ENCODE data around the gene FOXA1. TPM values are rescaled to one million over a fixed set of nuclear protein-coding genes. Genes with fewer than 3 reads are reported as not detected.

FOXA1 gene
- total RNA-seq, 1 experiment from 2014 or later = 131 TPM

DNA sequence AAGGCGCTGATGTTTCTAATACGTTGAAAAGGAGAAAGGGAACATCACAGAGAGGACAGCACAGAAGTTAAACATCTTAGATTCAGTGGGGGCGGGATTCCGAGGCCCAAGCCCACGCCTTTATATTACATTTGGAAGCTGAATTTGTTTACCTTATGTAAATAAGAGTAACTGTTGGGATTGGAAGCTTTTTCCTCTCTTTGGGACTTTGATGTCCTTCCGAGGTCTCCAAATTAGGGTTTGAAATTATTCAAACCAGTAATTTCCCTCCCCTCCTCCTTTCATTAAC, 6.4 kb downstream of the FOXA1 start:
- intact Hi-C loops (cut with micrococcal nuclease; ENCODE audit: unreplicated experiment) = no loop called here
- DNase-seq = no peak
- Mint-ChIP-seq H3K27ac (ENCODE audit: unreplicated experiment) (peak overlapping the region; percentile 85), H3K27me3 (ENCODE audit: unreplicated experiment) (no peaks in the 10 kb centered on the region), H3K4me1 (ENCODE audit: low read depth, unreplicated experiment) (peaks cover 8% of the 10 kb centered on the region), H3K36me3 (ENCODE audit: insufficient read depth, unreplicated experiment) (peaks cover 96% of the 10 kb centered on the region), H3K4me3 (ENCODE audit: low read depth, unreplicated experiment) (peak overlapping the region; percentile 66), H3K9me3 (ENCODE audit: low read depth, unreplicated experiment) (no peaks in the 10 kb centered on the region)
- CTCF ChIA-PET = interaction anchor here (0.6 kb wide), 1 partner anchor 121 kb away, joined by 4 read pairs; no protein-coding TSS in a partner anchor
- no peak for TF ChIP-seq CTCF (IDR thresholded peaks at IDR 0.05; ENCODE audit: unreplicated experiment)
- BruUV-seq (replicated peaks) = no TSS peak

DNA sequence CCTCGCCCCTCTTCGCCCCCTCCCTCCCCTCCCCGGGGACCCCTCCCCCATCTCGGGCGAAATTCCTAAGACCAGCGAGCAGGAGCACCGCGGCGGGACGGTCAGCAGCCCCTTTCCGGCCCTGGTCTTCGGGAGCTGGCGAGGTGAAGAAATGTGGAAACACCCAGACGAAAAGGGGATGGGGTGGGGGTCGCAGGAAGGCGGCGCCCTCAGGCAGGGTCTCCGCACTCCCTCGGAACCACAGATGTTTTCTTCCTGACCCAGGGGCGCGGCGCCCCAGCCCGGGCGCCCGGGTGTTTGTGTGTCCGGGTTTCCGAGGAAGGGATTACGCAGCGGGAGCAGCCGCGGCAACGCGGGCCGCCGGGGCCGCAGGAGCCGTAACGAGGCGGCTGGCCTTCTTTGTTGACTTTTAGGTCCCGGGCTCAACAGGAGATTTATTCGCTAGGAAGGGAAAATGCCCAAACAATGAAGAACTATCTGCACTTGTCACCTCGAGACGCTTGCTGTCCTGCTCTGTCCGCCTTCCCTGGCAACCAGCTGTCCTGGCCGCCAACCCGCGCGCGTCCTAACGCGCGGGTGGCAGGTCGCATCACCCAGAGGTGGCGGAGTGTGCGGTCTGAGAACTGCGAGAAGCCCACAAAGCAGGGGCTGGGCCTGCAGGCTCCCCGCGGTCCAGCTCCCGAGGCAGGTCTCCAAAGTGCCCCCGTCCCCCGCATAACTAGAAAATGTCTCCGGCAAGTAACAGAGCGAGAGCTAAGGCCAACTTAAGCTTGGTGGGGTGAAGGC, 7.0 kb downstream of the FOXA1 start:
- Mint-ChIP-seq H3K27ac (ENCODE audit: unreplicated experiment) (peak overlapping the region; percentile 85), H3K27me3 (ENCODE audit: unreplicated experiment) (no peaks in the 10 kb centered on the region)
- DNase-seq = peak; percentile 58

DNA sequence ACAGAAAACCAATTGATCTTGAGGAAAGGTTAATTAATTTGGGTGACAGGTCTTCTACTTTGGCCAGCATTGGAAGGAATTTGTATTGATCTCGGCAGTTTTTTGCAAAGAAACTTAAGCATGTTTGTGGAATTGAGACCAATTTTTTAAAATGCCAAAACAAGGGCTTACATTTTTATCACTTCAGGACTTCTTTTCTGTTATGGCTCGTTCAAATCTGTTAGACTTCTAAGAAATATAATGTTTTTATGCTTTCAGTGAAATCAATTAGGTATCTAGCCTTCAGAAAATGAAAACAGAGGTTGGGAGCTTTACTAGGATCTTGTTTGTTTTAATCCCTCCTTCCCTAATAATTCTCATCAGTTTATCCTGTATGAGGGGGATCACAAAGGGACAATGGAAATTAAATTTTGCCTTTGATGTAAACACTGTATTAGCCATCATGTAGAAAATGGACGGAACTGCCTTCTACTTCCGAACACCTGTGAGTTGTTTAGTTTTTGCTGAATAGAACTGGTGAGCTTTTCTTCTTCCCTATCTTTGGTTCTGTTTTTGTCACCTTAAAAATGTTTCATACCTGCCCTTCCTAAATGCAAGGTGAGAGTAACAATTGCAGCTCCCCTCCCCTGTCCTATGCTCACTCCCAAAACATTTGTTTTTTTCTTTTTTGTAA, 7.8 kb downstream of the FOXA1 start:
- peak overlapping the region; percentile 66 for H3K4me3 Mint-ChIP-seq (ENCODE audit: low read depth, unreplicated experiment)
- H3K27me3 Mint-ChIP-seq (ENCODE audit: unreplicated experiment) = no peaks in the 10 kb centered on the region
- TF ChIP-seq CTCF (IDR thresholded peaks at IDR 0.05; ENCODE audit: unreplicated experiment) = no peak
- BruUV-seq (replicated peaks) = no TSS peak
- CTCF ChIA-PET = interaction anchor here (0.5 to 1.4 kb wide), 4 partner anchors 10 to 337 kb away, joined by 3 to 4 read pairs (median 3); no protein-coding TSS in a partner anchor
- no peak for DNase-seq
- peaks cover 8% of the 10 kb centered on the region for H3K4me1 Mint-ChIP-seq (ENCODE audit: low read depth, unreplicated experiment)
- no peaks in the 10 kb centered on the region for H3K9me3 Mint-ChIP-seq (ENCODE audit: low read depth, unreplicated experiment)
- peaks cover 90% of the 10 kb centered on the region for H3K36me3 Mint-ChIP-seq (ENCODE audit: insufficient read depth, unreplicated experiment)
- peak overlapping the region; percentile 85 for H3K27ac Mint-ChIP-seq (ENCODE audit: unreplicated experiment)
- intact Hi-C loops (cut with micrococcal nuclease; ENCODE audit: unreplicated experiment) = no loop called here

More for the DNA sequence above, 7.0 kb downstream of the FOXA1 start:
- TF ChIP-seq CTCF (IDR thresholded peaks at IDR 0.05; ENCODE audit: unreplicated experiment) = no peak
- no peaks in the 10 kb centered on the region for H3K9me3 Mint-ChIP-seq (ENCODE audit: low read depth, unreplicated experiment)
- peaks cover 96% of the 10 kb centered on the region for H3K36me3 Mint-ChIP-seq (ENCODE audit: insufficient read depth, unreplicated experiment)
- intact Hi-C loops (cut with micrococcal nuclease; ENCODE audit: unreplicated experiment) = no loop called here
- H3K4me1 Mint-ChIP-seq (ENCODE audit: low read depth, unreplicated experiment) = peaks cover 8% of the 10 kb centered on the region
- BruUV-seq (replicated peaks) = no TSS peak
- H3K4me3 Mint-ChIP-seq (ENCODE audit: low read depth, unreplicated experiment) = peak overlapping the region; percentile 66
- CTCF ChIA-PET = interaction anchor here (0.6 to 1.4 kb wide), 3 partner anchors 21 to 338 kb away, joined by 3 to 4 read pairs (median 3); no protein-coding TSS in a partner anchor

GRCh38 chr14:37586797-37587130, 8.3 kb downstream of the FOXA1 start:
- no peak overlapping the region for H3K4me3 Mint-ChIP-seq (ENCODE audit: low read depth, unreplicated experiment)
- H3K36me3 Mint-ChIP-seq (ENCODE audit: insufficient read depth, unreplicated experiment) = peaks cover 85% of the 10 kb centered on the region
- H3K27ac Mint-ChIP-seq (ENCODE audit: unreplicated experiment) = peak overlapping the region; percentile 85
- no peaks in the 10 kb centered on the region for H3K9me3 Mint-ChIP-seq (ENCODE audit: low read depth, unreplicated experiment)
- intact Hi-C loops (cut with micrococcal nuclease; ENCODE audit: unreplicated experiment) = no loop called here
- CTCF ChIA-PET = interaction anchor here (0.6 to 1.4 kb wide), 2 partner anchors 10 to 20 kb away, joined by 3 to 4 read pairs; no protein-coding TSS in a partner anchor
- no TSS peak for BruUV-seq (replicated peaks)
- TF ChIP-seq CTCF (IDR thresholded peaks at IDR 0.05; ENCODE audit: unreplicated experiment) = no peak
- DNase-seq = no peak
- H3K4me1 Mint-ChIP-seq (ENCODE audit: low read depth, unreplicated experiment) = peaks cover 9% of the 10 kb centered on the region
- no peaks in the 10 kb centered on the region for H3K27me3 Mint-ChIP-seq (ENCODE audit: unreplicated experiment)

All from Calu3 (cell line).